Measurements from ENCODE around the gene SEMA3A.

DNA sequence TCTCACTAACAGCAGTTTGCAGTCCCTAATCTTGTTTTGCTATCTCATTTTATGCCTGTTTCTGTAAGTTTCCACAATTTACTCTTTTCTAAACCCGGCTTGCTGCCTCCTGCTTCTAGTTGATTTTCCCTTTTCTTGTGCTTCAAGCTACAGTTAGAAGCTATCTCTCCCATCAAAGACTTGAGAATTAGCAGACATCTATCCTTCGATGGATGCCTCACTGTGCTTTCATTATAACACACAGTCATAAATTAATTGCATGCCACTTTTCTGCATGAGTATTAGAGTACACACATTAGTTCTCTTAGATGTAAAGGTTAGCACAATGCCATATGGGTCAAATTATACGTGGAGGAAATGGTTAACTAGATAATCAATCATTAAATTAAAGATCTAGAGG lies 48.7 kb downstream of the SEMA3A start:
- TF ChIP-seq ZNF565 (CRISPR knock-in tag; conservative IDR thresholded peaks at IDR 0.05; ENCODE audit: low read depth) (0 out of 2 replicates have a peak, but pooled peaks have one; percentile 41), TOX (CRISPR knock-in tag; IDR thresholded peaks at IDR 0.05; ENCODE audit: borderline replicate concordance) (peak; percentile 98), TSHZ2 (CRISPR knock-in tag; IDR thresholded peaks at IDR 0.05) (no peak), GLIS3 (CRISPR knock-in tag; IDR thresholded peaks at IDR 0.05) (no peak), ZFP3 (CRISPR knock-in tag; IDR thresholded peaks at IDR 0.05) (no peak)
